H1 (cell line): ENCODE measurements around the gene LINC00632.

Experiments used
- BACH1 ChIP-seq: IDR thresholded peaks from 2 replicates; pipeline ENCODE4 v1.6.1; 2012; ENCODE audit warnings: low read length, improper control_type of control experiment
- CTCF ChIP-seq, 3 experiments: IDR thresholded peaks; 1 replicate in 2 of 3; 2 replicates in 1 of 3; pipeline versions ENCODE4 v1.5.1 to v1.6.1; 2011; ENCODE audit warnings: low read length in 3 of 3, mild to moderate bottlenecking in 3 of 3, inconsistent platforms in 2 of 3, low read depth in 1 of 3, moderate library complexity in 1 of 3; ENCODE audit not compliant: insufficient read depth in 1 of 3; ENCODE audit errors: control extremely low read depth in 1 of 3
- FOSL1 ChIP-seq: IDR thresholded peaks from 2 replicates; pipeline ENCODE4 v1.6.1; 2011; ENCODE audit warnings: mild to moderate bottlenecking, low read depth, low read length, moderate library complexity; ENCODE audit not compliant: insufficient read depth
- MAX ChIP-seq: IDR thresholded peaks from 2 replicates; pipeline ENCODE4 v1.6.1; 2012; ENCODE audit warnings: inconsistent platforms
- POLR2A ChIP-seq, 2 experiments: IDR thresholded peaks; 1 replicate in 1 of 2; 2 replicates in 1 of 2; pipeline ENCODE4 v1.6.1; 2011; ENCODE audit warnings: low read depth in 2 of 2, low read length in 2 of 2, mild to moderate bottlenecking in 2 of 2; ENCODE audit errors: control extremely low read depth in 1 of 2
- SIX5 ChIP-seq: IDR thresholded peaks from 2 replicates; pipeline ENCODE4 v1.6.1; 2011; ENCODE audit warnings: mild to moderate bottlenecking, low read depth, low read length
- ZNF274 ChIP-seq: IDR thresholded peaks from 2 replicates; pipeline ENCODE4 v1.7.0; 2012; ENCODE audit warnings: low read length, borderline replicate concordance; ENCODE audit errors: extremely low read depth

- TF ChIP-seq POLR2A (IDR thresholded peaks at IDR 0.05; ENCODE audit: control extremely low read depth in 1 of 2, low read depth in 2 of 2, low read length in 2 of 2) (no peak), FOSL1 (no peak), ZNF274 (no peak), MAX (no peak), CTCF (IDR thresholded peaks at IDR 0.05; ENCODE audit: control extremely low read depth in 1 of 3, insufficient read depth in 1 of 3, low read depth in 1 of 3, low read length in 3 of 3) (peak in 2 of 3 experiments; percentile 6 to 30; a peak in 2 of 4 replicates), BACH1 (no peak), SIX5 (no peak)
Observed at GRCh38 chrX:140817943-140818342, 108.4 kb downstream of the LINC00632 start.
